ENCODE measurements around the gene SLC44A3. TPM values are rescaled to one million over a fixed set of nuclear protein-coding genes. Genes with fewer than 3 reads are reported as not detected.

SLC44A3 gene
- polyA plus RNA-seq, 1 of the 3 experiments (the other 2 are of a cell fraction) = 2.6 TPM

DNA sequence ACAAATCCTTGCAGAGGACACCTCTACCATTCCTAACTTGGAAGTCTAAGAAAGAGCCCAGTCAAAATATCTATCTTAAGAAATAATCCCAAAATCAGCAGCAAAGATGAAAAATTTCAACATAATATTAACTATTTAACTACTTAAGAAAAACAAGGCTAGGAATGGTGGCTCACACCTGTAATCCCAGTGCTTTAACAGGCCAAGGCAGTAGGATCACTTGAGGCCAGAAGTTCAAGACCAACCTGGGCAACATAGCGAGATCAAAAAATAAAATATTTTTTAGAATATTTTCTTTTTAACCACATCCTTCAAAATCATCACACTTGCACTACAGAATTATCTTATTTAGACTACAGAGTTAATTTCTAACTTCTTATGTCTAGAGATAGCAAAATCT, 101.8 kb downstream of the SLC44A3 start:
- Histone ChIP-seq H3K79me2 (ENCODE audit: insufficient read depth) (peaks cover 99% of the 10 kb centered on the region), H3F3A (replicated peaks; ENCODE audit: insufficient read depth) (peaks cover 13% of the 10 kb centered on the region), H3K9me2 (no peaks in the 10 kb centered on the region; the same call in 1 of the 2 replicates), H3K4me1 (ENCODE audit: control insufficient read depth in 1 of 2, insufficient read depth in 2 of 2, low read depth in 1 of 2, low read length in 1 of 2) (peaks cover 37 to 44% of the 10 kb centered on the region in 2 experiments), H3K4me3 (ENCODE audit: low read depth in 2 of 2, low read length in 1 of 2) (no peak overlapping the region), H3K27ac (ENCODE audit: low read depth in 2 of 2, low read length in 1 of 2) (peak overlapping the region; percentile 23 to 98), H3K4me2 (peak overlapping the region; percentile 88), H3K9ac (no peak overlapping the region), H3K36me3 (replicated peaks in 1 of 2; ENCODE audit: control insufficient read depth in 1 of 2, insufficient read depth in 2 of 2, low read length in 1 of 2) (peaks cover 21 to 28% of the 10 kb centered on the region in 2 experiments), H4K20me1 (ENCODE audit: insufficient read depth) (peaks cover 85% of the 10 kb centered on the region), H3K9me3 (no peaks in the 10 kb centered on the region), H3K27me3 (ENCODE audit: insufficient read depth) (no peaks in the 10 kb centered on the region), H2AFZ (ENCODE audit: low read depth) (no peak overlapping the region)
- DNase-seq = no peak
- ChIA-PET CTCF (interaction anchor here (2.1 to 4.8 kb wide), 4 partner anchors 58 to 121 kb away, joined by 6 to 24 read pairs (median 18); no protein-coding TSS in a partner anchor), POLR2A (no interaction called here)
- TF ChIP-seq USF1 (IDR thresholded peaks at IDR 0.05; ENCODE audit: borderline replicate concordance, low read depth) (no peak), MAX (IDR thresholded peaks at IDR 0.05; ENCODE audit: low read depth) (no peak), GATA2 (CRISPR knock-in tag; IDR thresholded peaks at IDR 0.05) (no peak), YY1 (IDR thresholded peaks at IDR 0.05; ENCODE audit: low read depth) (no peak), JUND (IDR thresholded peaks at IDR 0.05) (no peak), RAD21 (IDR thresholded peaks at IDR 0.05; ENCODE audit: low read length) (no peak), POLR2AphosphoS5 (IDR thresholded peaks at IDR 0.05; ENCODE audit: low read depth, low read length) (no peak)
- TF ChIP-seq, protein P1, sequence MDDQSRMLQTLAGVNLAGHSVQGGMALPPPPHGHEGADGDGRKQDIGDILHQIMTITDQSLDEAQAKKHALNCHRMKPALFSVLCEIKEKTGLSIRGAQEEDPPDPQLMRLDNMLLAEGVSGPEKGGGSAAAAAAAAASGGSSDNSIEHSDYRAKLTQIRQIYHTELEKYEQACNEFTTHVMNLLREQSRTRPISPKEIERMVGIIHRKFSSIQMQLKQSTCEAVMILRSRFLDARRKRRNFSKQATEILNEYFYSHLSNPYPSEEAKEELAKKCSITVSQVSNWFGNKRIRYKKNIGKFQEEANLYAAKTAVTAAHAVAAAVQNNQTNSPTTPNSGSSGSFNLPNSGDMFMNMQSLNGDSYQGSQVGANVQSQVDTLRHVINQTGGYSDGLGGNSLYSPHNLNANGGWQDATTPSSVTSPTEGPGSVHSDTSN (IDR thresholded peaks at IDR 0.05) = no peak
- WGBS (ENCODE audit: low lambda C conversion rate) = 93% methylated on average over 1 of the region's 1 CpG

DNA sequence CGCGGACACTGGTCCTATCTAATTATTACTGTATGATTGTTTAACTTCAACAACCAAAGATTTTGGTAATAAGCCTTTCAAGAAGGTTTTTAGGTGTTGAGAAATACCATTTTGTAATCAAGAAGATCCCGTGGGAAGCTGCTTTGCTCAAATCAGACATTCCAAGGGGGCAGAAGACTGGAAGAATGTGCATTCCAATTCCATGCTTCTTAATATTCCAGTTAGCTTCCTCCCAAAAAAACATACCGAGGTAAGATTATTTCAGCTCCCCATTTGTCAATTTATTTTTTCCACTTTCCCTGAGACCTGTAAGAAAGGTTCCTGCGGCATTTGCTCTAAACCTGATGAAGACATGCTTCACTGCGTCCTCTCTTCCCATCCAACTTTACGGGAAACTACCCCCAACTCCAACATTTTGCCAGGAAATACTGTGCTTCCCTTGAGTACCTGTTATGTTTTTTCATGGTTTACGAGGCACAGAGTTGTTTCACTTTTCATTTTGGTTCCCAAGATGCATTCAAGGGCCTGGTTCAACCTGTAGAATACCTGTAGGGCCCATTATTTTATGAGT, 102.7 kb downstream of the SLC44A3 start:
- peaks cover 13% of the 10 kb centered on the region for H3F3A ChIP-seq (replicated peaks; ENCODE audit: insufficient read depth)
- H3K27ac ChIP-seq (ENCODE audit: low read depth in 2 of 2, low read length in 1 of 2) = peak overlapping the region; percentile 62 to 98
- peaks cover 41 to 49% of the 10 kb centered on the region in 2 experiments for H3K4me1 ChIP-seq (ENCODE audit: control insufficient read depth in 1 of 2, insufficient read depth in 2 of 2, low read depth in 1 of 2, low read length in 1 of 2)
- peak overlapping the region; percentile 14 to 98; a peak in 3 of 4 replicates for H3K4me3 ChIP-seq (ENCODE audit: low read depth in 2 of 2, low read length in 1 of 2)
- CTCF ChIA-PET = interaction anchor here (0.6 to 4.8 kb wide), 8 partner anchors 11 to 258 kb away, joined by 3 to 24 read pairs (median 6); no protein-coding TSS in a partner anchor
- peaks cover 21 to 28% of the 10 kb centered on the region in 2 experiments for H3K36me3 ChIP-seq (replicated peaks in 1 of 2; ENCODE audit: control insufficient read depth in 1 of 2, insufficient read depth in 2 of 2, low read length in 1 of 2)
- H3K9me3 ChIP-seq = no peaks in the 10 kb centered on the region
- H3K4me2 ChIP-seq = peak overlapping the region; percentile 88
- peak overlapping the region; percentile 19; the same call in 1 of the 2 replicates for H3K9ac ChIP-seq
- H4K20me1 ChIP-seq (ENCODE audit: insufficient read depth) = peaks cover 77% of the 10 kb centered on the region
- H3K27me3 ChIP-seq (ENCODE audit: insufficient read depth) = no peaks in the 10 kb centered on the region
- POLR2A ChIA-PET = interaction anchor here (0.6 to 0.7 kb wide), 2 partner anchors 42 to 55 kb away, joined by 3 read pairs; no protein-coding TSS in a partner anchor
- WGBS (ENCODE audit: low lambda C conversion rate) = 84% methylated on average over 8 of the region's 8 CpGs
- no peak for DNase-seq
- H3K9me2 ChIP-seq = no peaks in the 10 kb centered on the region; the same call in 1 of the 2 replicates
- H2AFZ ChIP-seq (ENCODE audit: low read depth) = no peak overlapping the region
- H3K79me2 ChIP-seq (ENCODE audit: insufficient read depth) = peaks cover 90% of the 10 kb centered on the region
- no peak for TF ChIP-seq TEAD4 (IDR thresholded peaks at IDR 0.05; ENCODE audit: borderline replicate concordance, insufficient read depth)
- TF ChIP-seq EP300 (IDR thresholded peaks at IDR 0.05; ENCODE audit: borderline replicate concordance in 1 of 2, low read depth in 1 of 2, low read length in 1 of 2) = no peak
- no peak for TF ChIP-seq MAX (IDR thresholded peaks at IDR 0.05; ENCODE audit: low read depth)
- no peak for TF ChIP-seq SMC3 (IDR thresholded peaks at IDR 0.05; ENCODE audit: low read depth, low read length)
- TF ChIP-seq SIN3A (IDR thresholded peaks at IDR 0.05; ENCODE audit: borderline replicate concordance, low read depth, low read length) = no peak
- TF ChIP-seq RFX5 (IDR thresholded peaks at IDR 0.05; ENCODE audit: low read length) = no peak
- no peak for TF ChIP-seq POLR2AphosphoS5 (IDR thresholded peaks at IDR 0.05; ENCODE audit: low read depth, low read length)
- no peak for TF ChIP-seq RXRA (IDR thresholded peaks at IDR 0.05; ENCODE audit: borderline replicate concordance, low read depth)
- TF ChIP-seq GABPA (IDR thresholded peaks at IDR 0.05; ENCODE audit: low read depth) = no peak
- TF ChIP-seq FOSL2 (IDR thresholded peaks at IDR 0.05; ENCODE audit: borderline replicate concordance, low read depth) = no peak
- TF ChIP-seq YY1 (IDR thresholded peaks at IDR 0.05; ENCODE audit: low read depth) = no peak
- TF ChIP-seq RCOR1 (IDR thresholded peaks at IDR 0.05; ENCODE audit: low read length) = no peak
- TF ChIP-seq CHD2 (IDR thresholded peaks at IDR 0.05; ENCODE audit: low read length, partially characterized antibody) = no peak
- TF ChIP-seq JUND (IDR thresholded peaks at IDR 0.05) = no peak
- no peak for TF ChIP-seq FOXM1 (IDR thresholded peaks at IDR 0.05; ENCODE audit: low read depth)
- no peak for TF ChIP-seq ZBTB33 (IDR thresholded peaks at IDR 0.05; ENCODE audit: borderline replicate concordance, low read depth)
- TF ChIP-seq, protein P2, sequence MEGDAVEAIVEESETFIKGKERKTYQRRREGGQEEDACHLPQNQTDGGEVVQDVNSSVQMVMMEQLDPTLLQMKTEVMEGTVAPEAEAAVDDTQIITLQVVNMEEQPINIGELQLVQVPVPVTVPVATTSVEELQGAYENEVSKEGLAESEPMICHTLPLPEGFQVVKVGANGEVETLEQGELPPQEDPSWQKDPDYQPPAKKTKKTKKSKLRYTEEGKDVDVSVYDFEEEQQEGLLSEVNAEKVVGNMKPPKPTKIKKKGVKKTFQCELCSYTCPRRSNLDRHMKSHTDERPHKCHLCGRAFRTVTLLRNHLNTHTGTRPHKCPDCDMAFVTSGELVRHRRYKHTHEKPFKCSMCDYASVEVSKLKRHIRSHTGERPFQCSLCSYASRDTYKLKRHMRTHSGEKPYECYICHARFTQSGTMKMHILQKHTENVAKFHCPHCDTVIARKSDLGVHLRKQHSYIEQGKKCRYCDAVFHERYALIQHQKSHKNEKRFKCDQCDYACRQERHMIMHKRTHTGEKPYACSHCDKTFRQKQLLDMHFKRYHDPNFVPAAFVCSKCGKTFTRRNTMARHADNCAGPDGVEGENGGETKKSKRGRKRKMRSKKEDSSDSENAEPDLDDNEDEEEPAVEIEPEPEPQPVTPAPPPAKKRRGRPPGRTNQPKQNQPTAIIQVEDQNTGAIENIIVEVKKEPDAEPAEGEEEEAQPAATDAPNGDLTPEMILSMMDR (IDR thresholded peaks at IDR 0.05) = no peak

Data from SK-N-SH (cell line).